ENCODE results near the gene DEDD. TPM values are rescaled to one million over a fixed set of nuclear protein-coding genes. Genes with fewer than 3 reads are reported as not detected.

Gene DEDD
- total RNA-seq, 1 experiment from 2014 or later, result 44.7 TPM

- no peaks in the 10 kb centered on the region for H3K4me1 ChIP-seq (ENCODE audit: insufficient read depth, low read length)
- no peaks in the 10 kb centered on the region for H3K79me1 ChIP-seq (ENCODE audit: insufficient read depth, low read depth, low read length, poor library complexity, severe bottlenecking)
- no peak overlapping the region for H3K56ac ChIP-seq (ENCODE audit: insufficient read length, low read depth, low read length)
- H3K79me2 ChIP-seq (ENCODE audit: insufficient read depth, low read length), result no peaks in the 10 kb centered on the region
- no peaks in the 10 kb centered on the region for H3K9me3 ChIP-seq (ENCODE audit: control insufficient read depth, low read depth, low read length)
- H2BK20ac ChIP-seq (ENCODE audit: low read depth, low read length, poor library complexity, severe bottlenecking), result no peak overlapping the region
- no peak overlapping the region for H2AFZ ChIP-seq (ENCODE audit: low read length)
- no peak overlapping the region for H2BK12ac ChIP-seq (ENCODE audit: insufficient read length, low read depth, low read length)
- no peak for TF ChIP-seq CTCF (conservative IDR thresholded peaks at IDR 0.05)
- no peak overlapping the region for H3K4me2 ChIP-seq (ENCODE audit: insufficient read depth, insufficient read length, low read length)
- H3K23ac ChIP-seq (ENCODE audit: insufficient read length, low read depth, low read length), result no peak overlapping the region
- no peak overlapping the region for H3K14ac ChIP-seq (ENCODE audit: insufficient read depth, low read length)
- no CpG with 5 or more reads among the region's 2 CpGs for WGBS (ENCODE audit: extremely low coverage, insufficient read length, low lambda C conversion rate)
- H2BK120ac ChIP-seq (ENCODE audit: low read depth, low read length, poor library complexity, severe bottlenecking), result no peak overlapping the region
- Mint-ChIP-seq H3K27me3 (ENCODE audit: low read depth) (peaks cover 4% of the 10 kb centered on the region; the same call in 1 of the 2 replicates), H3K9me3 (no peaks in the 10 kb centered on the region; a peak in 1 of 5 replicates), H3K4me1 (peaks cover 8 to 9% of the 10 kb centered on the region in 2 experiments), H3K27ac (no peak overlapping the region; a peak in 1 of 7 replicates), H3K36me3 (ENCODE audit: insufficient read depth in 1 of 3, low read depth in 3 of 3) (peaks cover 7 to 28% (median 23%) of the 10 kb centered on the region in 3 experiments), H3K4me3 (no peak overlapping the region)
- H3K23me2 ChIP-seq (ENCODE audit: insufficient read length, low read depth, low read length, poor library complexity, severe bottlenecking), result peaks cover 10% of the 10 kb centered on the region
- H3K4ac ChIP-seq (ENCODE audit: low read depth, low read length), result no peak overlapping the region
- no peak overlapping the region for H2AK5ac ChIP-seq (ENCODE audit: insufficient read length, low read length)
- no peak overlapping the region for H4K8ac ChIP-seq (replicated peaks; ENCODE audit: insufficient read length, low read depth, low read length)
- H3K18ac ChIP-seq (ENCODE audit: insufficient read length, low read depth, low read length), result no peak overlapping the region
- H2BK5ac ChIP-seq (ENCODE audit: insufficient read length, low read length), result no peak overlapping the region
- no peak overlapping the region for H3K9ac ChIP-seq (ENCODE audit: extremely low read depth, insufficient read length, low read length)
- H3T11ph ChIP-seq (ENCODE audit: low read length), result no peak overlapping the region
- no peaks in the 10 kb centered on the region for H4K20me1 ChIP-seq (ENCODE audit: control insufficient read depth, insufficient read depth, insufficient read length)
- no peak overlapping the region for H4K5ac ChIP-seq (ENCODE audit: insufficient read length, low read depth, low read length)
- no peak overlapping the region for H4K91ac ChIP-seq (ENCODE audit: insufficient read length, low read depth, low read length)
- no peaks in the 10 kb centered on the region for H3K27me3 ChIP-seq (ENCODE audit: insufficient read depth, low read length)
- H3K27ac ChIP-seq (ENCODE audit: insufficient read length, low read depth, low read length), result no peak overlapping the region
- no peak for DNase-seq
- no peak overlapping the region for H2BK15ac ChIP-seq (ENCODE audit: low read depth, low read length)
These were observed 31.9 kb downstream of the DEDD start for GRCh38 chr1:161100556-161100955.
